GM12878 (cell line): ENCODE data around the gene HINT2. TPM values are rescaled to one million over a fixed set of nuclear protein-coding genes. Genes with fewer than 3 reads are reported as not detected.

ENCODE experiments used
- ATAC-seq: fragments of 200-7000 bp; cut with Tn5 transposase; 3 replicates; pipeline ENCODE4 v1.9.1; 2020; ENCODE audit warnings: mild to moderate bottlenecking, moderate library complexity
- BruUV-seq: library from RNA; stranded (reverse); fragments of 400-500 nt; replicated peaks from 2 replicates; lab custom pipeline; 2021; lab: Mats Ljungman, UMichigan
- CTCF ChIA-PET: fragments of 300-600 bp; sonication (Branson Sonifier 250); formaldehyde crosslinking; extraction: SDS; loops from one replicate; lab custom pipeline; 2021; ENCODE audit warnings: inconsistent platforms; lab: Yijun Ruan, JAX
- POLR2A ChIA-PET: fragments of 350-600 bp; formaldehyde crosslinking; extraction: SDS; loops from one replicate; lab custom pipeline; 2021; ENCODE audit warnings: inconsistent platforms; lab: Charles Lee
- RAD21 ChIA-PET: fragments of 300-600 bp; sonication (Branson Sonifier 250); formaldehyde crosslinking; loops from one replicate; lab custom pipeline; 2023; ENCODE audit warnings: antibody characterized with exemption; ENCODE audit not compliant: unreplicated experiment; lab: Charles Lee
- SMC1A ChIA-PET: fragments of 300-600 bp; sonication (Branson Sonifier 250); formaldehyde crosslinking; loops from one replicate; lab custom pipeline; 2023; ENCODE audit not compliant: unreplicated experiment, uncharacterized antibody; lab: Charles Lee
- DNase-seq: peaks from one replicate; pipeline ENCODE4 v3.0.0-alpha.2; 2011; ENCODE audit warnings: low read depth, low spot score
- FAIRE-seq: peaks from 3 replicates; lab custom pipeline; 2011; peaks lifted over from hg19 to GRCh38; lab: Jason Lieb, UNC
- H2AFZ ChIP-seq: 2 replicates; pipeline ENCODE4 v1.6.0; 2011; ENCODE audit warnings: low read depth, low read length, control low read depth; ENCODE audit not compliant: control insufficient read depth
- H3K27ac ChIP-seq: 2 replicates; pipeline ENCODE4 v1.5.1; 2011; ENCODE audit warnings: control low read depth; ENCODE audit not compliant: control insufficient read depth, insufficient read depth
- H3K27me3 ChIP-seq, 2 experiments: replicated peaks in 1 of 2; 2 replicates each; pipeline versions ENCODE4 v1.6.0 to v1.6.1; 2011; ENCODE audit warnings: low read length in 1 of 2; ENCODE audit not compliant: control insufficient read depth in 2 of 2, insufficient read depth in 2 of 2
- H3K36me3 ChIP-seq, 2 experiments: 2 replicates each; pipeline ENCODE4 v1.5.1; 2011; ENCODE audit warnings: low read length in 1 of 2; ENCODE audit not compliant: control insufficient read depth in 2 of 2, insufficient read depth in 2 of 2
- H3K4me1 ChIP-seq: 2 replicates; pipeline ENCODE4 v1.6.1; 2011; ENCODE audit warnings: mild to moderate bottlenecking, low read length, moderate library complexity, mixed read lengths; ENCODE audit not compliant: control insufficient read depth, insufficient read depth
- H3K4me2 ChIP-seq: 2 replicates; pipeline ENCODE4 v1.6.0; 2011; ENCODE audit warnings: control low read depth; ENCODE audit not compliant: control insufficient read depth, insufficient read depth
- H3K4me3 ChIP-seq: fragments of 200-600 bp; sonication (generic); 2 replicates; pipeline ENCODE4 v1.5.1; 2016
- H3K79me2 ChIP-seq: 2 replicates; pipeline ENCODE4 v1.6.0; 2011; ENCODE audit warnings: low read length; ENCODE audit not compliant: control insufficient read depth, insufficient read depth
- H3K9ac ChIP-seq: 2 replicates; pipeline ENCODE4 v1.8.0; 2011; ENCODE audit warnings: low read length, control low read depth, mixed read lengths; ENCODE audit not compliant: control insufficient read depth, insufficient read depth
- H3K9me3 ChIP-seq: replicated peaks from 3 replicates; pipeline ENCODE4 v1.5.1; 2011; ENCODE audit warnings: mild to moderate bottlenecking, low read length; ENCODE audit not compliant: control insufficient read depth, insufficient read depth
- H4K20me1 ChIP-seq: 2 replicates; pipeline ENCODE4 v1.6.0; 2011; ENCODE audit not compliant: control insufficient read depth, insufficient read depth
- ATF7 ChIP-seq: fragments of 450-650 bp; IDR thresholded peaks from 2 replicates; pipeline ENCODE4 v1.6.1; 2016; ENCODE audit warnings: low read depth, mild to moderate bottlenecking
- BACH1 ChIP-seq: fragments of 450-650 bp; IDR thresholded peaks from 2 replicates; pipeline ENCODE4 v1.6.1; 2017; ENCODE audit warnings: mild to moderate bottlenecking, borderline replicate concordance
- CBX5 ChIP-seq: sonication (generic); IDR thresholded peaks from 2 replicates; pipeline ENCODE4 v1.6.1; 2016; ENCODE audit warnings: low read depth, moderate library complexity, mild to moderate bottlenecking, inconsistent platforms
- EZH2 ChIP-seq: IDR thresholded peaks from 2 replicates; pipeline ENCODE4 v1.6.1; 2012; ENCODE audit warnings: low read depth, mild to moderate bottlenecking, control low read depth, inconsistent platforms, low read length, borderline replicate concordance; ENCODE audit not compliant: control insufficient read depth
- KLF5 ChIP-seq: fragments of 450-650 bp; IDR thresholded peaks from 2 replicates; pipeline ENCODE4 v1.6.1; 2014; ENCODE audit warnings: mild to moderate bottlenecking; ENCODE audit not compliant: partially characterized antibody
- MTA2 ChIP-seq: fragments of 450-650 bp; IDR thresholded peaks from 2 replicates; pipeline ENCODE4 v1.6.1; 2016; ENCODE audit warnings: low read depth, mild to moderate bottlenecking, moderate library complexity
- NR2C2 ChIP-seq: IDR thresholded peaks from 2 replicates; pipeline ENCODE4 v1.6.1; 2011; ENCODE audit warnings: borderline replicate concordance, low read depth; ENCODE audit not compliant: control insufficient read depth, insufficient read length
- SMARCA5 ChIP-seq: fragments of 450-650 bp; IDR thresholded peaks from 2 replicates; pipeline ENCODE4 v1.6.1; 2017; ENCODE audit warnings: mild to moderate bottlenecking
- SREBF1 ChIP-seq: IDR thresholded peaks from 2 replicates; pipeline ENCODE4 v1.6.1; 2012; ENCODE audit warnings: mild to moderate bottlenecking, low read length
- STAT1 ChIP-seq: fragments of 450-650 bp; conservative IDR thresholded peaks from 2 replicates; pipeline ENCODE4 v1.6.1; 2014; ENCODE audit warnings: antibody characterized with exemption, mild to moderate bottlenecking
- SUZ12 ChIP-seq: fragments of 200-600 bp; sonication (generic); IDR thresholded peaks from one replicate; pipeline ENCODE4 v1.6.1; 2018; ENCODE audit warnings: antibody characterized with exemption, mild to moderate bottlenecking; ENCODE audit not compliant: unreplicated experiment
- TCF3 ChIP-seq: IDR thresholded peaks from 2 replicates; pipeline ENCODE4 v1.6.1; 2012; ENCODE audit warnings: low read depth, mild to moderate bottlenecking, low read length, borderline replicate concordance; ENCODE audit not compliant: insufficient read depth
- WRNIP1 ChIP-seq: IDR thresholded peaks from 2 replicates; pipeline ENCODE4 v1.6.1; 2011; ENCODE audit warnings: low read depth, low read length, improper control_type of control experiment, borderline replicate concordance
- ZNF622 ChIP-seq: fragments of 450-650 bp; IDR thresholded peaks from 2 replicates; pipeline ENCODE4 v1.6.1; 2017; ENCODE audit warnings: mild to moderate bottlenecking, inconsistent platforms
- WGBS: methylation state at CpG from one replicate; pipeline ENCODE4 v1.1.6; 2016; ENCODE audit warnings: low lambda C conversion rate; ENCODE audit not compliant: insufficient replicate concordance, insufficient coverage; ENCODE audit errors: missing lambda C conversion rate; 5-methylcytosine and 5-hydroxymethylcytosine counted together
- in situ Hi-C: fragments of 300-500 bp; cut with MboI; formaldehyde crosslinking; loops from 9 replicates; pipeline ENCODE4 v1.14.3; 2018; ENCODE audit warnings: mixed read lengths
- intact Hi-C: fragments of 100-400 bp; cut with micrococcal nuclease; formaldehyde crosslinking; loops from one replicate; pipeline ENCODE4 v1.14.2; 2022; ENCODE audit not compliant: unreplicated experiment
- polyA plus RNA-seq, 11 experiments: library from polyadenylated mRNA; depleted of rRNA in 4 of 11; unstranded in 6 of 11; stranded (reverse) in 5 of 11; fragments of >200 nt; fragmentation: Nextera tagmentation in 4 of 11; fragmentation: Illumina TruSeq in 1 of 11; extraction: Ambion mirVana in 4 of 11; extraction: Trizol in 1 of 11; gene quantifications; 1 replicate in 1 of 11; 2 replicates in 10 of 11; pipeline versions ENCODE4 v1.2.1 to v1.2.3, GENCODE V29; 2011 to 2016; ENCODE audit warnings: inconsistent platforms in 2 of 11, missing spikeins in 2 of 11, low read depth in 1 of 11
- total RNA-seq, 4 experiments: library from RNA; depleted of rRNA in 3 of 4; stranded (reverse); fragments of >200 nt in 3 of 4; fragmentation: Illumina TruSeq in 1 of 4; extraction: Trizol in 1 of 4; gene quantifications; 2 replicates each; pipeline versions ENCODE4 v1.2.1 to v1.2.3, GENCODE V29; 2013 to 2021
- TF ChIP-seq, protein P1 (sequence below): fragments of 450-650 bp; formaldehyde crosslinking; IDR thresholded peaks from 2 replicates; pipeline ENCODE4 v1.4.0; 2020; ENCODE audit warnings: mild to moderate bottlenecking, moderate library complexity

The HINT2 gene
- total and polyA plus RNA-seq, 10 of the 15 experiments (the other 5 are each of a cell fraction or from before 2014, with no cell fraction given) = 12.1 to 144 (median 51.7) TPM

- TF ChIP-seq, protein P1, sequence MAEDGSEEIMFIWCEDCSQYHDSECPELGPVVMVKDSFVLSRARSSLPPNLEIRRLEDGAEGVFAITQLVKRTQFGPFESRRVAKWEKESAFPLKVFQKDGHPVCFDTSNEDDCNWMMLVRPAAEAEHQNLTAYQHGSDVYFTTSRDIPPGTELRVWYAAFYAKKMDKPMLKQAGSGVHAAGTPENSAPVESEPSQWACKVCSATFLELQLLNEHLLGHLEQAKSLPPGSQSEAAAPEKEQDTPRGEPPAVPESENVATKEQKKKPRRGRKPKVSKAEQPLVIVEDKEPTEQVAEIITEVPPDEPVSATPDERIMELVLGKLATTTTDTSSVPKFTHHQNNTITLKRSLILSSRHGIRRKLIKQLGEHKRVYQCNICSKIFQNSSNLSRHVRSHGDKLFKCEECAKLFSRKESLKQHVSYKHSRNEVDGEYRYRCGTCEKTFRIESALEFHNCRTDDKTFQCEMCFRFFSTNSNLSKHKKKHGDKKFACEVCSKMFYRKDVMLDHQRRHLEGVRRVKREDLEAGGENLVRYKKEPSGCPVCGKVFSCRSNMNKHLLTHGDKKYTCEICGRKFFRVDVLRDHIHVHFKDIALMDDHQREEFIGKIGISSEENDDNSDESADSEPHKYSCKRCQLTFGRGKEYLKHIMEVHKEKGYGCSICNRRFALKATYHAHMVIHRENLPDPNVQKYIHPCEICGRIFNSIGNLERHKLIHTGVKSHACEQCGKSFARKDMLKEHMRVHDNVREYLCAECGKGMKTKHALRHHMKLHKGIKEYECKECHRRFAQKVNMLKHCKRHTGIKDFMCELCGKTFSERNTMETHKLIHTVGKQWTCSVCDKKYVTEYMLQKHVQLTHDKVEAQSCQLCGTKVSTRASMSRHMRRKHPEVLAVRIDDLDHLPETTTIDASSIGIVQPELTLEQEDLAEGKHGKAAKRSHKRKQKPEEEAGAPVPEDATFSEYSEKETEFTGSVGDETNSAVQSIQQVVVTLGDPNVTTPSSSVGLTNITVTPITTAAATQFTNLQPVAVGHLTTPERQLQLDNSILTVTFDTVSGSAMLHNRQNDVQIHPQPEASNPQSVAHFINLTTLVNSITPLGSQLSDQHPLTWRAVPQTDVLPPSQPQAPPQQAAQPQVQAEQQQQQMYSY (CRISPR knock-in tag) = no peak
- TF ChIP-seq STAT1 = no peak
Measured at GRCh38 chr9:35861161-35861897, 46.5 kb upstream of the HINT2 start (continued).

- no peak for FAIRE-seq
- TF ChIP-seq EZH2 (no peak), BACH1 (no peak), ZNF622 (no peak), ATF7 (no peak), SUZ12 (no peak), TCF3 (no peak), WRNIP1 (no peak), CBX5 (no peak), SMARCA5 (no peak), MTA2 (no peak), SREBF1 (no peak), NR2C2 (no peak), KLF5 (no peak)
- H3K9me3 ChIP-seq = no peaks in the 10 kb centered on the region
- ChIA-PET POLR2A (no interaction called here), SMC1A (interaction anchor here (1.5 to 1.6 kb wide), 2 partner anchors 28 to 33 kb away, joined by 5 read pairs; no protein-coding TSS in a partner anchor), CTCF (interaction anchor here (1.1 to 12.7 kb wide), 3 partner anchors 33 to 112 kb away, joined by 3 to 92 read pairs (median 5); partner anchors contain the start of genes FAM221B and TMEM8B), RAD21 (interaction anchor here (1.3 to 4.7 kb wide), 2 partner anchors 33 to 61 kb away, joined by 3 to 18 read pairs; no protein-coding TSS in a partner anchor)
- no peak overlapping the region for H2AFZ ChIP-seq
- no peaks in the 10 kb centered on the region for H3K79me2 ChIP-seq
- intact Hi-C loops = no loop called here
- no peaks in the 10 kb centered on the region for H3K36me3 ChIP-seq
- DNase-seq = no peak
- H3K27ac ChIP-seq = no peak overlapping the region
- BruUV-seq = no TSS peak
- H3K27me3 ChIP-seq = no peaks in the 10 kb centered on the region
- no peaks in the 10 kb centered on the region for H3K4me1 ChIP-seq
- no peak for ATAC-seq
- H3K4me3 ChIP-seq = no peak overlapping the region
- no peaks in the 10 kb centered on the region for H4K20me1 ChIP-seq
- in situ Hi-C loops = no loop called here
- WGBS = 36% methylated on average over 3 of the region's 3 CpGs
- H3K4me2 ChIP-seq = no peak overlapping the region
- no peak overlapping the region for H3K9ac ChIP-seq
Measured at GRCh38 chr9:35859990-35860339, 45.1 kb upstream of the HINT2 start.
